Chondrocyte (in vitro differentiated cells): ENCODE results near the gene LEMD3. TPM values are rescaled to one million over a fixed set of nuclear protein-coding genes. Genes with fewer than 3 reads are reported as not detected.

Source experiments
- DNase-seq: peaks from one replicate; pipeline ENCODE4 v3.0.0; 2021; ENCODE audit warnings: mixed read lengths, low spot score
- H3K27ac Mint-ChIP-seq: one replicate; pipeline ENCODE4 v1.8.0; 2021; ENCODE audit warnings: mild to moderate bottlenecking, moderate library complexity, mixed read lengths; ENCODE audit not compliant: unreplicated experiment
- H3K27me3 Mint-ChIP-seq: 2 replicates; pipeline ENCODE4 v1.8.0; 2021; ENCODE audit warnings: low read depth, mixed read lengths
- H3K36me3 Mint-ChIP-seq: 2 replicates; pipeline ENCODE4 v1.8.0; 2021; ENCODE audit warnings: low read depth, mixed read lengths
- H3K4me1 Mint-ChIP-seq: 2 replicates; pipeline ENCODE4 v1.8.0; 2021; ENCODE audit warnings: low read depth, mild to moderate bottlenecking, mixed read lengths
- H3K4me3 Mint-ChIP-seq: one replicate; pipeline ENCODE4 v1.8.0; 2021; ENCODE audit warnings: mild to moderate bottlenecking, moderate library complexity, mixed read lengths; ENCODE audit not compliant: unreplicated experiment
- H3K9me3 Mint-ChIP-seq: 2 replicates; pipeline ENCODE4 v1.8.0; 2021; ENCODE audit warnings: low read depth, mixed read lengths
- CTCF ChIP-seq: fragments of 200-600 bp; sonication (generic); IDR thresholded peaks from 2 replicates; pipeline ENCODE4 v1.5.0; 2021; ENCODE audit warnings: antibody characterized with exemption, mild to moderate bottlenecking, moderate library complexity
- total RNA-seq: library from RNA; stranded (reverse); gene quantifications from 3 replicates; pipeline ENCODE4 v1.2.1, GENCODE V29; 2021

LEMD3 gene
- total RNA-seq, 1 donor from 2014 or later = 21.8 TPM

DNA sequence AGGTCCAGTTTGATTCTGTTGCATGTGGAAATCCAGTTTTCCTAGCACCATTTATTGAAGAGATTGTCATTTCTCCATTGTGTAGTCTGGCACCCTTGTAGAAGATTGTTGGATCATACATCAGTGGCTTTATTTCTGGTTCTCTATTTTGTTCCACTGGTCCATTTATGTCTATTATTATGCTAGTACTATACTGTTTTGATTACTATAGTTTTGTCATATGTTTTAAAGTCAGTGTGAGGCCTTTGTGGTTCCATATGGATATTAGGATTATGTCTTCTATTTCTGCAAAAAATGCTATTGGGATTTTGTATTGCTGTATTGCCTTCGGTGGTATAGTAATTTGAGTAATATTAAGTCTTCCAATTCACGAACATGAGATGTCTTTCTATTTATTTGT, 51.4 kb downstream of the LEMD3 start:
- no peaks in the 10 kb centered on the region for H3K4me1 Mint-ChIP-seq
- TF ChIP-seq CTCF = no peak
- DNase-seq = no peak
- H3K36me3 Mint-ChIP-seq = peaks cover 39% of the 10 kb centered on the region
- no peaks in the 10 kb centered on the region for H3K27me3 Mint-ChIP-seq
- H3K27ac Mint-ChIP-seq = no peak overlapping the region
- H3K4me3 Mint-ChIP-seq = no peak overlapping the region
- H3K9me3 Mint-ChIP-seq = peaks cover 29% of the 10 kb centered on the region

GRCh38 chr12:65229441-65229840, 60.1 kb downstream of the LEMD3 start:
- Mint-ChIP-seq H3K36me3 (peaks cover 28% of the 10 kb centered on the region), H3K27me3 (no peaks in the 10 kb centered on the region), H3K4me3 (no peak overlapping the region), H3K27ac (no peak overlapping the region), H3K4me1 (peaks cover 12% of the 10 kb centered on the region), H3K9me3 (peaks cover 21% of the 10 kb centered on the region)
- DNase-seq = no peak
- TF ChIP-seq CTCF = no peak

DNA sequence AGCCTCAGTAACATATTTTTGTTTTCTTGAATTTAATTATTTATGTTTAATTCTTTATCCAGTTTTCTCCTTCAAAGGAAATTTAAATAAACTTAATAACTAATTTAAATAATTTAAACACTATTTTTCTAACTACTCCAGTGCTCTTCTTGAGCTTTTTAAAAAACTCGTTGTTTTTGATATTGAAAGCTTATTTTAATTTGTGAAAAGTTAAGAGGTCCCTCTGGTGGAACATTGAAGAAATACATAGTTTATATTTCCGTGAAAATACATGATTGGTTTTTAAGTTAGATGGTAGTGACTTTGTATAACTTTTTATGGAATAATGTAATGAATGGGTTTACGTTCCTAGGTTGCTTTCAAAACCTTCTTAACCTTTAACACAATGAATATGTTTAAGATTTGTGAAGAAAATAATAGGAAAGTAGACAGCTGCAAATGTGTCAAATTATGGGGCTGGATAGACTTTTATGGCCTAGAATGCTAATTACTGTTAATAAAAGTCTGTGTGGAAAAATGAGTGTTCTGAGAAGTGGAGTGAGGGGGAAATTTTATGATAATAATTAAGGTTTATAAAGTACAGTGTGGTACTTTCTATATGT, 63.2 kb downstream of the LEMD3 start:
- H3K27ac Mint-ChIP-seq = no peak overlapping the region
- TF ChIP-seq CTCF = peak; percentile 87
- no peaks in the 10 kb centered on the region for H3K27me3 Mint-ChIP-seq
- H3K4me1 Mint-ChIP-seq = peaks cover 12% of the 10 kb centered on the region
- DNase-seq = no peak
- no peak overlapping the region for H3K4me3 Mint-ChIP-seq
- peaks cover 14% of the 10 kb centered on the region for H3K9me3 Mint-ChIP-seq
- H3K36me3 Mint-ChIP-seq = peaks cover 16% of the 10 kb centered on the region

GRCh38 chr12:65237153-65237552, 67.8 kb downstream of the LEMD3 start:
- TF ChIP-seq CTCF = no peak
- Mint-ChIP-seq H3K9me3 (no peaks in the 10 kb centered on the region), H3K27ac (no peak overlapping the region), H3K4me1 (peaks cover 5% of the 10 kb centered on the region), H3K4me3 (no peak overlapping the region), H3K27me3 (no peaks in the 10 kb centered on the region), H3K36me3 (peaks cover 7% of the 10 kb centered on the region)
- no peak for DNase-seq

DNA sequence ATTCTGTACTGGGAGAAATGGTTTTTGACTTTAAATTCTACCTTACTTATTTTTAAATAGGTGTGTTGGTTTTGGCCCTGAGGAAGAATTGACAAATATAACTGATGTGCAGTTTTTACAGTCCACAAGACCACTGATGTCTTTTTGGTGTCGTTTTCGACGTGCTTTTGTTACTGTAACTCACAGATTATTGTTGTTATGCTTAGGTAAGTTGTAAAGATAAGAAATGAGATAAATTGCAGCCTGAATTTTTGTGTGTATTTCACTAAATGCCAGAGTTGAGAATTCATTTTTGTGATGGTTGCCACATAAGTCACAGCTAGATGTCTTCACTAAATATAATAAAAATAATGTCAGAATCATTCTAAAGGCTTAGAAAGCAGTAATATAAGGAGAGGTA, 69.2 kb downstream of the LEMD3 start:
- Mint-ChIP-seq H3K27ac (no peak overlapping the region), H3K4me3 (no peak overlapping the region)
- DNase-seq = no peak

More for the DNA sequence above, 69.2 kb downstream of the LEMD3 start:
- Mint-ChIP-seq H3K9me3 (no peaks in the 10 kb centered on the region), H3K27me3 (no peaks in the 10 kb centered on the region), H3K4me1 (no peaks in the 10 kb centered on the region), H3K36me3 (peaks cover 16% of the 10 kb centered on the region)
- no peak for TF ChIP-seq CTCF
